ENCODE results near the gene ST6GALNAC4.

GRCh38 chr9:127895811-127896210, 21.0 kb downstream of the ST6GALNAC4 start:
- TF ChIP-seq, protein P1, sequence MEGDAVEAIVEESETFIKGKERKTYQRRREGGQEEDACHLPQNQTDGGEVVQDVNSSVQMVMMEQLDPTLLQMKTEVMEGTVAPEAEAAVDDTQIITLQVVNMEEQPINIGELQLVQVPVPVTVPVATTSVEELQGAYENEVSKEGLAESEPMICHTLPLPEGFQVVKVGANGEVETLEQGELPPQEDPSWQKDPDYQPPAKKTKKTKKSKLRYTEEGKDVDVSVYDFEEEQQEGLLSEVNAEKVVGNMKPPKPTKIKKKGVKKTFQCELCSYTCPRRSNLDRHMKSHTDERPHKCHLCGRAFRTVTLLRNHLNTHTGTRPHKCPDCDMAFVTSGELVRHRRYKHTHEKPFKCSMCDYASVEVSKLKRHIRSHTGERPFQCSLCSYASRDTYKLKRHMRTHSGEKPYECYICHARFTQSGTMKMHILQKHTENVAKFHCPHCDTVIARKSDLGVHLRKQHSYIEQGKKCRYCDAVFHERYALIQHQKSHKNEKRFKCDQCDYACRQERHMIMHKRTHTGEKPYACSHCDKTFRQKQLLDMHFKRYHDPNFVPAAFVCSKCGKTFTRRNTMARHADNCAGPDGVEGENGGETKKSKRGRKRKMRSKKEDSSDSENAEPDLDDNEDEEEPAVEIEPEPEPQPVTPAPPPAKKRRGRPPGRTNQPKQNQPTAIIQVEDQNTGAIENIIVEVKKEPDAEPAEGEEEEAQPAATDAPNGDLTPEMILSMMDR (conservative IDR thresholded peaks at IDR 0.05), result no peak
- TF ChIP-seq ZFX (IDR thresholded peaks at IDR 0.05), result no peak
